OCI-LY7 (cell line): ENCODE results near the gene P2RY14. TPM values are rescaled to one million over a fixed set of nuclear protein-coding genes. Genes with fewer than 3 reads are reported as not detected.

Experiments
- BruUV-seq: library from RNA; stranded (reverse); fragments of 400-500 nt; replicated peaks from 2 replicates; lab custom pipeline; 2021; lab: Mats Ljungman, UMichigan
- CTCF ChIA-PET: fragments of 300-600 bp; sonication (Branson Sonifier 250); formaldehyde crosslinking; loops from one replicate; lab custom pipeline; 2022; ENCODE audit warnings: antibody characterized with exemption; ENCODE audit not compliant: unreplicated experiment; lab: Charles Lee
- POLR2A ChIA-PET: fragments of 300-600 bp; sonication (Branson Sonifier 250); formaldehyde crosslinking; loops from one replicate; lab custom pipeline; 2022; ENCODE audit warnings: antibody characterized with exemption; lab: Charles Lee
- DNase-seq: peaks from one replicate; pipeline ENCODE4 v3.0.0-alpha.2; 2015; ENCODE audit warnings: low spot score
- H2AFZ ChIP-seq: fragments of 200-600 bp; sonication (generic), shearing (Covaris generic); 2 replicates; pipeline ENCODE4 v1.6.1; 2014; ENCODE audit warnings: mild to moderate bottlenecking, antibody characterized with exemption, low read length, moderate library complexity
- H3K27ac ChIP-seq: fragments of 200-600 bp; sonication (generic); 2 replicates; pipeline ENCODE4 v1.5.1; 2014; ENCODE audit warnings: mixed run types, low read depth, mild to moderate bottlenecking, moderate library complexity, low read length, inconsistent platforms; ENCODE audit not compliant: poor library complexity, severe bottlenecking
- H3K36me3 ChIP-seq: fragments of 200-600 bp; sonication (generic); 2 replicates; pipeline ENCODE4 v1.6.1; 2014; ENCODE audit warnings: mild to moderate bottlenecking, antibody characterized with exemption, low read length, moderate library complexity, mixed read lengths; ENCODE audit not compliant: insufficient read depth
- H3K4me1 ChIP-seq: fragments of 200-600 bp; sonication (generic); 2 replicates; pipeline ENCODE4 v1.5.1; 2014; ENCODE audit warnings: mild to moderate bottlenecking, low read length; ENCODE audit not compliant: insufficient read depth, poor library complexity, severe bottlenecking
- H3K4me2 ChIP-seq: fragments of 200-600 bp; sonication (generic); 2 replicates; pipeline ENCODE4 v1.6.1; 2014; ENCODE audit warnings: mild to moderate bottlenecking, low read length
- H3K4me3 ChIP-seq: fragments of 200-600 bp; sonication (generic); 2 replicates; pipeline ENCODE4 v1.5.1; 2014; ENCODE audit warnings: mild to moderate bottlenecking, low read depth, low read length; ENCODE audit not compliant: poor library complexity, severe bottlenecking
- H3K79me2 ChIP-seq: fragments of 200-600 bp; sonication (generic); 2 replicates; pipeline ENCODE4 v1.6.1; 2016; ENCODE audit warnings: low read depth, mild to moderate bottlenecking, low read length, moderate library complexity, mixed read lengths; ENCODE audit not compliant: insufficient read depth
- H3K9me2 ChIP-seq: fragments of 200-600 bp; sonication (generic); 2 replicates; pipeline ENCODE4 v1.6.1; 2016; ENCODE audit warnings: mild to moderate bottlenecking, low read length, mixed read lengths; ENCODE audit not compliant: insufficient read depth
- H3K9me3 ChIP-seq: fragments of 200-600 bp; sonication (generic); 2 replicates; pipeline ENCODE4 v1.6.1; 2014; ENCODE audit warnings: mild to moderate bottlenecking, mixed run types, low read length, mixed read lengths
- H4K20me1 ChIP-seq: fragments of 200-600 bp; sonication (generic); 2 replicates; pipeline ENCODE4 v1.6.1; 2014; ENCODE audit warnings: mild to moderate bottlenecking, antibody characterized with exemption, low read length, moderate library complexity, mixed read lengths; ENCODE audit not compliant: insufficient read depth
- CTCF ChIP-seq: fragments of 200-600 bp; sonication (generic); conservative IDR thresholded peaks from 2 replicates; pipeline ENCODE4 v1.5.1; 2014; ENCODE audit warnings: mild to moderate bottlenecking, antibody characterized with exemption, low read length, moderate library complexity, mixed read lengths
- EZH2phosphoT487 ChIP-seq: fragments of 200-600 bp; sonication (generic); IDR thresholded peaks from 2 replicates; pipeline ENCODE4 v1.6.1; 2018; ENCODE audit warnings: low read depth, borderline replicate concordance, mild to moderate bottlenecking, mixed run types, antibody characterized with exemption, low read length, moderate library complexity, mixed read lengths
- intact Hi-C: fragments of 100-400 bp; cut with micrococcal nuclease; formaldehyde crosslinking; loops from one replicate; pipeline ENCODE4 v1.10.0; 2022; ENCODE audit not compliant: unreplicated experiment
- total RNA-seq, 2 experiments: library from RNA; depleted of rRNA in 1 of 2; stranded (reverse); fragments of >200 nt in 1 of 2; shearing (Covaris generic) in 1 of 2; gene quantifications; 2 replicates each; pipeline ENCODE4 v1.2.3, GENCODE V29; 2014 to 2022

The P2RY14 gene
- total RNA-seq, 2 experiments from 2014 or later: not detected

DNA sequence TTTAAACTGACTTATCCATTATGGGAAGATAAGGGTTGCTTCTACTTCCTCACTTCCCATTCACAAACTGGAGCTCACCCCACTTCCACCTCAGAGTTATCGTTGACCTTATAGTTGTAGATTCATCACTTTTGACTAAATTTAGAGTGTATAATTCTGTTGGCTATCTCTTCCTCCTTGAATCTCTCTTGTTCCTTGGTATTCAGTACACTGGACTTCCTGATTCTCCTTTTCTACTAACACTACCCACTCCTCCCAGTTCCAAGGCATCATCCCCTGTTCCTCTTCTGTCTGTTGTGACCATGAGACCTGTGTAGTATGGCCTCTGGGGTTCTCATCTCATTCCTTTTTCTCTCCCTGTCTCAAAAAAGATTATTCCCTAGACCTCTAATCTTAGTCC, 44.2 kb upstream of the P2RY14 start:
- H3K4me3 ChIP-seq: no peak overlapping the region
- H3K79me2 ChIP-seq: no peaks in the 10 kb centered on the region
- intact Hi-C loops: no loop called here
- POLR2A ChIA-PET: no interaction called here
- TF ChIP-seq CTCF (no peak), EZH2phosphoT487 (no peak)
- no TSS peak for BruUV-seq
- DNase-seq: no peak
- H3K27ac ChIP-seq: no peak overlapping the region
- no peaks in the 10 kb centered on the region for H3K4me1 ChIP-seq
- no peaks in the 10 kb centered on the region for H4K20me1 ChIP-seq
- no peaks in the 10 kb centered on the region for H3K36me3 ChIP-seq
- no peaks in the 10 kb centered on the region for H3K9me3 ChIP-seq
- no peak overlapping the region for H2AFZ ChIP-seq
- CTCF ChIA-PET: no interaction called here
- H3K9me2 ChIP-seq: no peaks in the 10 kb centered on the region
- no peak overlapping the region for H3K4me2 ChIP-seq

GRCh38 chr3:151321526-151321925, 43.2 kb upstream of the P2RY14 start:
- Histone ChIP-seq H3K4me2 (no peak overlapping the region), H3K9me3 (no peaks in the 10 kb centered on the region), H2AFZ (no peak overlapping the region), H3K4me3 (no peak overlapping the region), H3K4me1 (no peaks in the 10 kb centered on the region), H3K27ac (no peak overlapping the region), H3K9me2 (no peaks in the 10 kb centered on the region), H4K20me1 (no peaks in the 10 kb centered on the region), H3K79me2 (no peaks in the 10 kb centered on the region), H3K36me3 (no peaks in the 10 kb centered on the region)
- intact Hi-C loops: no loop called here
- ChIA-PET CTCF (no interaction called here), POLR2A (interaction anchor here (0.5 to 1.3 kb wide), 2 partner anchors 58 to 64 kb away, joined by 3 to 5 read pairs; no protein-coding TSS in a partner anchor)
- no peak for DNase-seq
- TF ChIP-seq EZH2phosphoT487 (no peak), CTCF (no peak)
- BruUV-seq: no TSS peak

DNA sequence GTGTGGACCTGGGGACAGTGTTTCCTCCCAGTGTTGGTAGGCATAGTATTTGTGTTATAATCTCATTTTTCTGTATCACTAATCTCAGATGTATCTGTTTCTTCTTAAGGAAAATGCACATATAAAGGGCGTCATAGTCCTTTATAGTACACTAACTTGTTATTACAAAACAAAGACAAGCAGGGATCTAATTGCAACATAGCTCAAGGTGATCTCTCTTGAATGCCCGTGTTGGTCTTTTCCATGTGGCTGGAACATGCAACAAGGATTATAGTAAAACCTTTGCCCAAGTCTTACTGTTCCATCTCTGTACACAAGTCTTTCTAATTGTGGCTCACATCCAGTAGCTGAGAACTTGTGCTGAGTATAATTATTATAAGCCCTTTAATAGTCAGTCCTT, 41.8 kb upstream of the P2RY14 start:
- Histone ChIP-seq H3K27ac (no peak overlapping the region), H3K4me2 (no peak overlapping the region), H4K20me1 (no peaks in the 10 kb centered on the region), H3K36me3 (no peaks in the 10 kb centered on the region), H3K9me3 (no peaks in the 10 kb centered on the region), H3K4me3 (no peak overlapping the region), H3K4me1 (no peaks in the 10 kb centered on the region), H3K9me2 (no peaks in the 10 kb centered on the region), H3K79me2 (no peaks in the 10 kb centered on the region), H2AFZ (no peak overlapping the region)
- ChIA-PET POLR2A (interaction anchor here (1.3 kb wide), 1 partner anchor 62 kb away, joined by 5 read pairs; no protein-coding TSS in a partner anchor), CTCF (no interaction called here)
- TF ChIP-seq CTCF: no peak
- no peak for TF ChIP-seq EZH2phosphoT487
- DNase-seq: no peak
- intact Hi-C loops: no loop called here
- BruUV-seq: no TSS peak
